Natural killer cell (primary cell): ENCODE data around the gene GGT6. TPM values are rescaled to one million over a fixed set of nuclear protein-coding genes. Genes with fewer than 3 reads are reported as not detected.
"Not testable (repeated sequence)": the region's sequence is repeated elsewhere in the genome, so short reads cannot be mapped to it uniquely, and the experiment has no call there.

Experiments
- ATAC-seq, 3 donors: fragments of 150-1000 bp in 2 of 3; fragments of 200-7000 bp in 1 of 3; cut with Tn5 transposase; 1 replicate in 1 of 3; 2 replicates in 2 of 3; pipeline ENCODE4 v1.10.0; 2021; ENCODE audit warnings: mild to moderate bottlenecking in 2 of 3, moderate library complexity in 2 of 3
- DNase-seq, 2 donors: peaks; one replicate each; pipeline versions ENCODE4 v3.0.0 to v3.0.0-alpha.2; 2013 to 2021; ENCODE audit warnings: mixed read lengths in 1 of 2
- H3K27ac ChIP-seq: one replicate; pipeline ENCODE4 v1.5.1; 2013; ENCODE audit warnings: mild to moderate bottlenecking, low read length
- H3K27me3 ChIP-seq: one replicate; pipeline ENCODE4 v1.6.1; 2013; ENCODE audit warnings: low read length; ENCODE audit not compliant: control insufficient read depth, insufficient read depth
- H3K36me3 ChIP-seq: one replicate; pipeline ENCODE4 v1.6.1; 2013; ENCODE audit warnings: low read length; ENCODE audit not compliant: control insufficient read depth, insufficient read depth
- H3K4me1 ChIP-seq: one replicate; pipeline ENCODE4 v1.6.1; 2013; ENCODE audit warnings: low read length; ENCODE audit not compliant: control insufficient read depth, insufficient read depth
- H3K4me3 ChIP-seq: one replicate; pipeline ENCODE4 v1.5.1; 2013; ENCODE audit warnings: low read length
- H3K9me3 ChIP-seq: one replicate; pipeline ENCODE4 v1.6.1; 2013; ENCODE audit warnings: low read length; ENCODE audit not compliant: control insufficient read depth, insufficient read depth
- H3K27ac Mint-ChIP-seq, 2 donors: one replicate each; pipeline ENCODE4 v1.8.0; 2022; ENCODE audit warnings: mild to moderate bottlenecking in 2 of 2, mixed read lengths in 2 of 2, moderate library complexity in 1 of 2
- H3K27me3 Mint-ChIP-seq, 2 donors: one replicate each; pipeline ENCODE4 v1.8.0; 2022; ENCODE audit warnings: low read depth in 2 of 2, mixed read lengths in 2 of 2
- H3K36me3 Mint-ChIP-seq: one replicate; pipeline ENCODE4 v1.8.0; 2022; ENCODE audit warnings: mixed read lengths
- H3K4me1 Mint-ChIP-seq, 2 donors: one replicate each; pipeline ENCODE4 v1.8.0; 2022; ENCODE audit warnings: mixed read lengths in 2 of 2
- H3K4me3 Mint-ChIP-seq: one replicate; pipeline ENCODE4 v1.8.0; 2022; ENCODE audit warnings: mild to moderate bottlenecking, moderate library complexity, mixed read lengths
- H3K9me3 Mint-ChIP-seq, 2 donors: one replicate each; pipeline ENCODE4 v1.8.0; 2022; ENCODE audit warnings: mixed read lengths in 2 of 2
- CTCF ChIP-seq: fragments of 200-600 bp; IDR thresholded peaks from one replicate; pipeline ENCODE4 v1.8.0; 2022; ENCODE audit warnings: antibody characterized with exemption
- WGBS: methylation state at CpG from one replicate; pipeline ENCODE4 v1.1.7; 2013; ENCODE audit warnings: missing lambda C conversion rate; ENCODE audit not compliant: insufficient coverage; 5-methylcytosine and 5-hydroxymethylcytosine counted together
- intact Hi-C: fragments of 100-400 bp; cut with micrococcal nuclease; formaldehyde crosslinking; loops from one replicate; pipeline ENCODE4 v1.14.2; 2022
- total RNA-seq, 4 donors: library from RNA; stranded (reverse); fragments of 120-200 nt in 1 of 4; gene quantifications; one replicate each; pipeline versions ENCODE4 v1.2.3 to v1.2.4, GENCODE V29; 2013 to 2022

Gene GGT6
- total RNA-seq, 3 donors from 2014 or later (not counting 1 experiment from before 2014, with no cell fraction given): not detected

DNA sequence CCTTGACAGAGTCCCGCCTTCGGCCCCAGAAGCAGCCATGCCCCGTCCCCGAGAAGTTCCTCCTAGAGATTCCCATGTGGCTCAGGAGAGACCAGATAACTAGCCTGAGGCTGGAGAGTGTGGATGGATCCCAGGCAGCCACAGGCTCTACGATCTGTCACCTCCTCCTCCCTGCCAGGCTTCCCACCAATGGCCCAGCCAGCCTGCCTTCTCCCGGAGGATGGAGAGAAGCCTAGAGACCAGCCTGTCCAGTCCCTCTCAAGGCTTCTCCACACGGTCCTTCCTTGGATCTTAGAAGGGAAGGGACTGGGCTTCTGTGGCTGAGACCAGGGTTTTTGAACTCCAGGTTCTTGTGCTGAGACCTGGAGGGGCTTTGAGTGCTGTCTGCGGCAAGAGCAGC lies 22.3 kb upstream of the GGT6 start:
- Histone ChIP-seq H3K4me3 (no peak overlapping the region), H3K27me3 (peaks cover 7% of the 10 kb centered on the region), H3K36me3 (no peaks in the 10 kb centered on the region), H3K9me3 (no peaks in the 10 kb centered on the region), H3K27ac (no peak overlapping the region), H3K4me1 (peaks cover 5% of the 10 kb centered on the region)
- TF ChIP-seq CTCF: no peak
- no peaks in the 10 kb centered on the region for H3K9me3 Mint-ChIP-seq
- peaks cover 26 to 35% of the 10 kb centered on the region in 2 donors for H3K27me3 Mint-ChIP-seq
- WGBS: 82% methylated on average over 8 of the region's 8 CpGs
- ATAC-seq (no peak), DNase-seq (no peak)
- intact Hi-C loops: no loop called here
- H3K4me3 Mint-ChIP-seq: no peak overlapping the region
- H3K4me1 Mint-ChIP-seq: peaks cover 0 to 4% of the 10 kb centered on the region in 2 donors
- no peaks in the 10 kb centered on the region for H3K36me3 Mint-ChIP-seq
- no peak overlapping the region for H3K27ac Mint-ChIP-seq

GRCh38 chr17:4582101-4582501 lies 21.7 kb upstream of the GGT6 start:
- Histone ChIP-seq H3K9me3 (no peaks in the 10 kb centered on the region), H3K4me3 (no peak overlapping the region), H3K27ac (no peak overlapping the region), H3K4me1 (peaks cover 5% of the 10 kb centered on the region), H3K27me3 (peaks cover 7% of the 10 kb centered on the region), H3K36me3 (no peaks in the 10 kb centered on the region)
- H3K4me1 Mint-ChIP-seq: peaks cover 0 to 4% of the 10 kb centered on the region in 2 donors
- H3K36me3 Mint-ChIP-seq: no peaks in the 10 kb centered on the region
- no peaks in the 10 kb centered on the region for H3K9me3 Mint-ChIP-seq
- intact Hi-C loops: no loop called here
- ATAC-seq: no peak
- H3K27ac Mint-ChIP-seq: no peak overlapping the region
- no peak for TF ChIP-seq CTCF
- peaks cover 26 to 35% of the 10 kb centered on the region in 2 donors for H3K27me3 Mint-ChIP-seq
- H3K4me3 Mint-ChIP-seq: no peak overlapping the region
- DNase-seq: no peak
- 79% methylated on average over 7 of the region's 7 CpGs for WGBS

GRCh38 chr17:4580291-4580690 lies 19.9 kb upstream of the GGT6 start:
- TF ChIP-seq CTCF: no peak
- Mint-ChIP-seq H3K9me3 (no peaks in the 10 kb centered on the region), H3K4me3 (no peak overlapping the region), H3K4me1 (peaks cover 0 to 4% of the 10 kb centered on the region in 2 donors), H3K27me3 (peaks cover 15 to 27% of the 10 kb centered on the region in 2 donors), H3K27ac (no peak overlapping the region), H3K36me3 (no peaks in the 10 kb centered on the region)
- intact Hi-C loops: no loop called here
- WGBS: 52% methylated on average over 7 of the region's 7 CpGs
- ATAC-seq (no peak), DNase-seq (no peak)
- no peaks in the 10 kb centered on the region for H3K36me3 ChIP-seq
- peaks cover 4% of the 10 kb centered on the region for H3K27me3 ChIP-seq
- no peaks in the 10 kb centered on the region for H3K9me3 ChIP-seq
- H3K4me3 ChIP-seq: no peak overlapping the region
- H3K27ac ChIP-seq: no peak overlapping the region
- peaks cover 5% of the 10 kb centered on the region for H3K4me1 ChIP-seq

GRCh38 chr17:4579678-4580077 lies 19.3 kb upstream of the GGT6 start:
- TF ChIP-seq CTCF: no peak
- WGBS: 82% methylated on average over 11 of the region's 11 CpGs

DNA sequence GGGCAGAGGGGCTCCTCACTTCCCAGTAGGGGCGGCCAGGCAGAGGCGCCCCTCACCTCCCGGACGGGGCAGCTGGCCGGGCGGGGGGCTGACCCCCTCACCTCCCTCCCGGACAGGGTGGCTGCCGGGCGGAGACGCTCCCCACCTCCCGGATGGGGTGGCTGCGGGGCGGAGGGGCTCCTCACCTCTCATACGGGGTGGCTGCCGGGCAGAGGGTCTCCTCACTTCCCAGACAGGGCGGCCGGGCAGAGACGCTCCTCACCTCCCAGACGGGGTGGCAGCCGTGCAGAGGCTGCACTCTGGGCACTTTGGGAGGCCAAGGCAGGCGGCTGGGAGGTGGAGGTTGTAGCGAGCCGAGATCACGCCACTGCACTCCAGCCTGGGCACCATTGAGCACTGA lies 18.0 kb upstream of the GGT6 start:
- H3K4me3 ChIP-seq, H3K27me3 ChIP-seq, H3K36me3 Mint-ChIP-seq, H3K4me1 ChIP-seq, H3K36me3 ChIP-seq, H3K4me3 Mint-ChIP-seq, H3K27ac Mint-ChIP-seq, H3K9me3 Mint-ChIP-seq, H3K27ac ChIP-seq, H3K4me1 Mint-ChIP-seq, ATAC-seq, H3K9me3 ChIP-seq, intact Hi-C loops, DNase-seq: not testable (repeated sequence)
- 96% methylated on average over 15 of the region's 24 CpGs for WGBS
- H3K27me3 Mint-ChIP-seq: peaks cover 9 to 18% of the 10 kb centered on the region in 2 donors

More at GRCh38 chr17:4579678-4580077, 19.3 kb upstream of the GGT6 start:
- Mint-ChIP-seq H3K9me3 (no peaks in the 10 kb centered on the region), H3K4me3 (no peak overlapping the region), H3K36me3 (no peaks in the 10 kb centered on the region), H3K4me1 (peaks cover 0 to 4% of the 10 kb centered on the region in 2 donors), H3K27ac (no peak overlapping the region), H3K27me3 (peaks cover 15 to 24% of the 10 kb centered on the region in 2 donors)
- no peaks in the 10 kb centered on the region for H3K36me3 ChIP-seq
- DNase-seq: no peak
- peaks cover 5% of the 10 kb centered on the region for H3K4me1 ChIP-seq
- ATAC-seq: no peak
- H3K9me3 ChIP-seq: no peaks in the 10 kb centered on the region
- H3K27ac ChIP-seq: no peak overlapping the region
- peaks cover 4% of the 10 kb centered on the region for H3K27me3 ChIP-seq
- intact Hi-C loops: no loop called here
- H3K4me3 ChIP-seq: no peak overlapping the region
